NCI-H2196 (cell line): ENCODE results near the gene GRIP2.

Experiments used
- DNase-seq: peaks from one replicate; lab custom pipeline; 2025; ENCODE audit not compliant: unreplicated experiment; lab: John Stamatoyannopoulos, UW

Gene GRIP2

GRCh38 chr3:14539742-14540491, at the start of gene GRIP2:
GRIP2 (minus strand) TSS chr3:14540342; CDS start chr3:14540308, 34 bp downstream.
- no peak for DNase-seq

DNA sequence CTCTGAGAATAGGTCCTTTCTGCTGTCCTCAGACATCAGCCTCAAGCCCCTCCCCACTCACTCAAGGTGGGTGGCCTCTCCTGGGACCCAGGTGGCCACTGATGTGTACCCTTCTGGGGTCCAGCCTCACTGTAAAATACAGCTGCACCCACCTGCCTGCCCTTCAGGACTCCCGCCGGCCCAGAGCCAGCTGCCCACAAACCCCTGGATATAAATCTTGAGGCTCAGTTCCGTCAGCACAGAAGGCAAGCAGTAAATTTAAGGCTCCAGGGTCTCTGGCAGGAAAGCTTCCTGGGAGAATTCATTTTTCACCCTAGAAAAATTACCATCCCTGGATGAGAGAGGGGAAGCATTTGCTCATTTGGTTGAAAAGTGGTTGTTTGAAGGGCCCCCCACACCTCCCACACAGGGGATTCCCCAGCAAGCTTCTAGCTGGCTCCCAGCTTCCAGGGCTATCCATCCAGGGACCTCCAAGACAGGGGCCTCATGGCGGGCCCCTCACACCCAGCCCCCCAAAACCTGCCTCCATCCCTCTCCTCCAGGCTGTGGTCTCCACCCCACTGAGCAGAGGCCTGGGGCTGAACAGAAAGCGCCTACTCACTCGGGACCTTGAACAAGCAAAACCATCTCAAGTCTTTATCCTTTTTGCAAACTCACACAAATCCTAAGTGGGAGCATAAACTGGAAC, 48.4 kb upstream of the GRIP2 start:
- no peak for DNase-seq

DNA sequence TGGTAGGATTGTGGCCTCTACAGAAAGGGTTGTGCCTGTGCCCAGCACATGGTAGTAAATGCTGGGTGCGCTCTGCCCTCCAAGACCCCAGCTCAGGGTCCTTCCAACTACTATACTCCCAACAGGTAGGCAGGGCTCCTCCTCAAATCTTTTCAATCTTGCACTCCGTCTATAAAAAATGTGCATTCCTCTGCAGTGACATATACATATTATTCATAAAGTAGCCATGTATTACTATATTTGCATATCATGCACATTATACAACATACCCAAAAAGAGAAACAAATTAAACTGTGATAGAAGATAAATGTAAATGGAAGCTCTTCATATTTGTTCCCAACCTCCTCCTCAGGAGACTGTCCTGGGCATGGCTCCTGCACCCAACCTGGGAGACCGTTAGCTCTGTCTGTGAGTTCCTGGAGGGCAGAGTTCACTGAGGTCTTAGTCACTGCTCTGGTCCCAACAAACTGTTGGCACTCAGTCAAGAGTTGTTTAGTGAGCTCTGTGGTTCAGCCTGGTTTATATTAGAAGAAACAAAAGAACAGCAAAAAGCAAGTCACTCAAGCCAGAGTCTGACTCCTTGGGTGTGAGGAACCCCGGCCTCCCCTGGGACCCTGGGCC, 47.7 kb upstream of the GRIP2 start:
- no peak for DNase-seq

DNA sequence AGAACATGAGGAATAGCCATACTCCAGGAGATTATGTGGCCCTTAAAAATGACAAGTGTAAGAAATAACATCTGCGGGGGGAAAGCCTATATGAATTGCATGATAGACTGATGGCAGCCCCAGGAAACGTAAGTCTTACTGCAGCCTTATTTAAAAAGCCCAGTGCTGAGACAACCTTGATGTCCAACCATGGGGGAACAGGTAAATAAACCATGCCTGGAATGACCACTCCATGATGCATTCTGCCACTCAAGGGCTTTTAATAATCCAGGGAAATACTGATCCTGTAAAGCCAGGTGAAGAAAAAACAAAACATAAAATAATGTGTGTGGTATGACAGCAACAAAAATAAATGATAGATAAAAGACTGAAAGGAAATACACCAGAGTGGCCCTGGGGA, 46.5 kb upstream of the GRIP2 start:
- DNase-seq = no peak

- no peak for DNase-seq
Observed at GRCh38 chr3:14583548-14584091, 43.5 kb upstream of the GRIP2 start.

GRCh38 chr3:14582045-14582410, 41.9 kb upstream of the GRIP2 start:
- no peak for DNase-seq

- DNase-seq = no peak
Observed at GRCh38 chr3:14581334-14582044, 41.3 kb upstream of the GRIP2 start.

DNA sequence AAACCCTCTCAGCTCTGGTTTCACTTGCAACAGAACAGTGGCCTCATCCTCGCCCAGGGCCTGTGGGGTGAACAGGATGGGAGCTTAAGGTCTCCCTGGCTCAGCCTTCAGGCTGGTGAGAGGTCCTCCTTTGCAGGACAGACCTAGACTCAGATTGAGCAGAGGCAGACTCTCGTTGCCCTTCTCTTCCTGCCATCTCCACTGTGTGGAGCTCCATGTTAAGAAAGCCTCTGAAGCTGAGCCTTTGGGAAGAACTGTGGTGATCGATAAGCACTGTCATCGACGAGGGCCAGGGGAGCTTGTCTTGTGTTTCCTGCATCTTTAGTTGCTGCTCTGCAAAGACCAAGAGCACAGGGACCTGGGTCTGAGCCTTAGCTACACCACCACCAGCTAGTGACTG, 37.8 kb upstream of the GRIP2 start:
- DNase-seq = no peak

GRCh38 chr3:14576163-14576562, 36.0 kb upstream of the GRIP2 start:
- DNase-seq = no peak

DNA sequence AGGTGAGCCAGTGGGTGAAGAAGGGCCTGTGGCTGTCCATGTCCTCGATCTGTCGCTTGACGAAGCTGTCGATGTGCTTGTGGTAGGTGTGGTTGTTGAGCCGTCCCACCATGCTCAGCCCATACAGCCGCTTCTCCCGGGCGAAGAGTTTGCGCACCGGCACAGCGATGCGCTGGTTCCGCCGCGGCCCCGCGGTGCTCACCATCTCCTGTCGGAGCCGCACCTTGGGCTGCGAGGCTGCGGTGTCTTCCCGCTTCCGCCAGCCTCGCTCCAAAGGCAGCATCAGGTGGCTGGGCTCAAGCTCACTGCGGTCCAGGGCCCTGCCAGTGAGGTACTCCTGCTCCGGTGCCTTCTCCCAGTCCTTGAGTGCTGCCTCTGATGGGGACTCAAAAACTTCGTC, 34.0 kb upstream of the GRIP2 start:
- DNase-seq = no peak

GRCh38 chr3:14573706-14574105, 33.6 kb upstream of the GRIP2 start:
- no peak for DNase-seq

- no peak for DNase-seq
Observed at GRCh38 chr3:14570864-14571263, 30.7 kb upstream of the GRIP2 start.

DNA sequence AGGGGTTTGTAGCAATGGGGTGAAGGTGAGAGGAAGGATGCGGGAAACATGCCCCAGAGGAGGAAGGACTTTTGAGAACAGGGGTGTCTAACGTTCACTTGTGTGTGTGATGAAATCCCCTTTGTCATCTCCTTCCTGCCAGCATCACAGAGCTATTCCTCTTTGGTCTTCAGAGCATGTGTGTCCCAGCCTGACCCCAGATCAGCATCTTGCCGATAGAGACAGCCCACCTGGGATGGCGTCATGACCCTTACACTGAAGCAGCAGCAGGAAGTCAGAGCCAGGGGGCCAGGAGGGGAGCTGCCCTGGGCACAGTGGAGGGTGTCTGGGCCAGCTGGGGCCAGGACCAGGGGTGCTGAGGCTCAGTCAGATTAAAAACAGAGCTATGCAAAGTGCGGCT, 29.9 kb upstream of the GRIP2 start:
- no peak for DNase-seq

DNA sequence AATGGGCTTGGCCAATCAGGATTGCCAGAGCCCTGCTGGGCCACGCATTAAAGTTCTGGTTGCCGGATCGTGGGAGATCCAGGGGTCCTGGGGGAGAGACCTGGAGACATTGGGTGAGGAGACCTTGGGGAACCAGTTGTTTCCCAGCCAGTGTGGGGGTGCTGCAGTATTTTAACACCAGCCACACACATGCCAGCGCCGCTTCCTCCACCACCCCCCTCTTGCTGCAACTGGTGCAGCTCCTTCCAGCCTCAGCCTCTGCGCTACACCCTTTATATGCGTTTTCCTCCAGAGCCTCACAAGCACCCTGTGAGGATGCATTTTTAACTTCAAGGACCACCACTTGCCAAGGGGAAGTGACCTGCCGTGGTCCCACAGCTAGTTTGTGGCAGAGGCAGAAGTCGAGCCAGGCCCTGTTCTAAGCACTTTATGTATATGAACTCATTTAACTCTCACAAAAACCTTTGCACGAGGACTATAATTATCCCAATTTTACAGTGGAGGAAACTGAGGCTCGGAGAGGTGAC, 29.4 kb upstream of the GRIP2 start:
- DNase-seq = no peak

GRCh38 chr3:14568269-14568668, 28.1 kb upstream of the GRIP2 start:
- no peak for DNase-seq

GRCh38 chr3:14566812-14567211, 26.7 kb upstream of the GRIP2 start:
- DNase-seq = no peak

DNA sequence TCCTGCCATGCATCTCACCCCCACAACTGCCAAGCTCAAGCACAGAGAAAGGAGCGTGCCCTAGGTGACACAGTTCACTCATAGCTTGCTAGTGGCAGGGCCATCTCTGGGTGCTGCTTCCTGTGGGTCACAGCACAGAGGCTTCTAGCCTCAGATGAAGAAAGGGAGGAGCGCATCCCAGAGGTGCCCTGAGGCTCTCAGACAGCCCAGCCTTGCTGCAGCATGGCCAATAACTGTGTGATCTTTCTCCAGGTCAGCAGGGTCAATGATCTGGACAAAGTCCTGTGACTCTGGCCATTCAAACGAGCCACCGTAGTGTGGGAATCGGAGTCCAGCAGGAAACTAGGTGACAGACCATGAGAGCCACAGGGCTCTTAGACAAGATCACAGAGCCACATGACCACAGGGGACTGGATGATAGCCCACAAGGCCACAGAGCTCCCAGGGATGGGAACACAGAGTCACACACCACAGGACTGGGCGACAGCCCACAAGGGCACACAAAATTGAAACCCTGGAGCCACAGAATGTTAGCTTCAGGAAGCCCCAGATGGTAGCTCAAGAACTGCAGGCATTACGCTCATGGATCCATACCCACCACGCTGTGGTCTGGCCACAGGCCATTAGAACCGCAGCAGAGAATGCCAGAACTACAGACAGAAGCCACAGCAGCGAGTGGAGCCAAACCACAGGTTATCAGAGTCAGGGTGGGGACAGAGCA, 25.9 kb upstream of the GRIP2 start:
- no peak for DNase-seq

DNA sequence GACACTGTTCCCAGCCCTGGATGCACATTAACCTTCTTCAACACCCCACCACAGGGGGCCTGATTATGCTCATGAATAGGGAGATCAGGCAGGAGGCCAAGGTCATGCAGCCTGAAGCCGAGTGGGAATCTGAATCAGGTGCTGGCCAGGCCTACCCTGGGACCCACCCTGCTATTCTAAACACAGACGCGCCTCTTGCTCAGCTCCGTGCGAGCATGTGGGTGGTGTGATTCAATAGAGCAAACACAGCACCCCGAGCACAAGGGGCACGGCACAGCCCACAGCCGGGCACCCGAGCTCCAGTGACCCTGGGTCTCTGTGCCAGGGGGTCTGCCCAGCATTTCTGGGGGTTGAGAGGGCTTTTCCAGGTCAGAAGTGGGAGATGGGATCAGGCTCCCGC, 24.6 kb upstream of the GRIP2 start:
- no peak for DNase-seq

DNA sequence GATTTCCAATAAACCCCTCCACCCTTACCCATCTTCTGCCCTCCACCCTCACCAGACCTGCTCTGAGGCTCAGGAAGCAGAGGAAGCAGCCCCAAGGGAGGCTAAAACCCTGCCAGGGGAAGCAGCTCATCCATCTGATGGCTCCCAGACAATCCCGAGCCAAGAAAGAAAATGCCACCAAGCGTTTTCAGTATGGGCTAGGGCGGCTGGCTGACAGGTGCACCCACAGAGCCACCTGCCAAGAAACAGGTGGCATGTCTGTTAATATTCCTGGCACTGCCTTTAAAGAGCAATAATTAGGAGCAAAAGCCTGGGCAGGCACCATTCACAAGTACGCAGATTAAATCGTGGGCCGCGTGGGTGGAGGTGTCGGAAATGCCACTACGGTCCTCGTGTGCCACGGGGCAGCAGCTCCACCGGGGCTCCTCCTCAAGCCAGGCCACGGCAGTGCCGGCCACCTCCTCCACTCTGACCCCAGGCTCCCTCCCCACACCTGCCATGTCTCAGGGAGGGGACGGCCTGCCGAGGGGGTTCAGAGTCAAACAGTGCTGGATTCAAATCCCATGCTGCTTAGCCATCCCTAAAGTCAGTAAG, 23.9 kb upstream of the GRIP2 start:
- peak; percentile 7 for DNase-seq
